K562 (cell line): Measurements from ENCODE around the gene MINK1. TPM values are rescaled to one million over a fixed set of nuclear protein-coding genes. Genes with fewer than 3 reads are reported as not detected.

Source experiments
- DEAF1 ChIP-seq: fragments of 450-650 bp; formaldehyde crosslinking; IDR thresholded peaks from 2 replicates; pipeline ENCODE4 v1.4.0; 2020; ENCODE audit warnings: mild to moderate bottlenecking, moderate library complexity
- EP300 ChIP-seq: IDR thresholded peaks from 2 replicates; pipeline ENCODE4 v1.6.1; 2012; ENCODE audit warnings: low read length, improper control_type of control experiment
- JUN ChIP-seq, 2 experiments: sonication (generic) in 1 of 2; formaldehyde crosslinking in 1 of 2; IDR thresholded peaks; 2 replicates each; pipeline versions ENCODE4 v1.6.1 to v1.8.0; 2012 to 2022; ENCODE audit warnings: borderline replicate concordance in 2 of 2, mild to moderate bottlenecking in 2 of 2, improper control_type of control experiment in 1 of 2, low read depth in 1 of 2, low read length in 1 of 2, missing genetic modification reagents in 1 of 2
- MNT ChIP-seq, 2 experiments: fragments of 450-650 bp; conservative IDR thresholded peaks; 2 replicates each; pipeline ENCODE4 v1.6.1; 2017; ENCODE audit warnings: mild to moderate bottlenecking in 2 of 2, moderate library complexity in 2 of 2
- PTTG1 ChIP-seq: fragments of 450-650 bp; IDR thresholded peaks from 2 replicates; pipeline ENCODE4 v1.6.1; 2016; ENCODE audit warnings: low read depth, mild to moderate bottlenecking, missing genetic modification characterization, missing compliant biosample characterization
- RAD21 ChIP-seq, 2 experiments: fragments of 250-450 bp in 1 of 2; fragments of 450-650 bp in 1 of 2; sonication (Bioruptor Pico) in 1 of 2; formaldehyde crosslinking in 1 of 2; IDR thresholded peaks in 1 of 2; conservative IDR thresholded peaks in 1 of 2; 2 replicates each; pipeline versions ENCODE4 v1.4.0 to v1.8.0; 2020 to 2022; ENCODE audit warnings: mild to moderate bottlenecking in 2 of 2, moderate library complexity in 1 of 2
- RB1 ChIP-seq: fragments of 450-650 bp; IDR thresholded peaks from 2 replicates; pipeline ENCODE4 v1.6.1; 2017; ENCODE audit warnings: low read depth, mild to moderate bottlenecking
- SMC3 ChIP-seq: conservative IDR thresholded peaks from 2 replicates; pipeline ENCODE4 v1.6.1; 2011; ENCODE audit warnings: low read depth, low read length, improper control_type of control experiment; ENCODE audit not compliant: insufficient read depth
- YBX1 ChIP-seq: fragments of 450-650 bp; IDR thresholded peaks from 2 replicates; pipeline ENCODE4 v1.7.1; 2016; ENCODE audit warnings: mild to moderate bottlenecking
- ZBTB40 ChIP-seq, 2 experiments: fragments of 450-650 bp in 1 of 2; sonication (generic) in 1 of 2; formaldehyde crosslinking in 1 of 2; IDR thresholded peaks; 2 replicates each; pipeline versions ENCODE4 v1.7.1 to v1.9.0; 2016 to 2022; ENCODE audit warnings: inconsistent platforms in 1 of 2, mild to moderate bottlenecking in 1 of 2, missing genetic modification reagents in 1 of 2
- ZEB2 ChIP-seq: fragments of 450-650 bp; IDR thresholded peaks from 2 replicates; pipeline ENCODE4 v1.6.1; 2016
- ZNF316 ChIP-seq: fragments of 450-650 bp; IDR thresholded peaks from 2 replicates; pipeline ENCODE4 v1.6.1; 2016
- ZNF561 ChIP-seq: fragments of 450-650 bp; formaldehyde crosslinking; conservative IDR thresholded peaks from 2 replicates; pipeline ENCODE4 v1.4.0; 2020; ENCODE audit warnings: mild to moderate bottlenecking, moderate library complexity
- polyA plus RNA-seq, 8 experiments: library from polyadenylated mRNA; depleted of rRNA in 4 of 8; stranded (reverse) in 5 of 8; unstranded in 3 of 8; fragments of >200 nt; fragmentation: Nextera tagmentation in 2 of 8; fragmentation: Illumina TruSeq in 1 of 8; extraction: Ambion mirVana in 2 of 8; extraction: Trizol in 1 of 8; gene quantifications; 2 replicates each; pipeline versions ENCODE4 v1.2.1 to v1.2.3, GENCODE V29; 2011 to 2014; ENCODE audit warnings: inconsistent platforms in 1 of 8, missing spikeins in 1 of 8
- total RNA-seq, 7 experiments: library from RNA; depleted of rRNA in 6 of 7; stranded (reverse); fragments of >200 nt in 6 of 7; fragmentation: Illumina TruSeq in 2 of 7; extraction: Trizol in 2 of 7; gene quantifications; 2 replicates each; pipeline versions ENCODE4 v1.2.1 to v1.2.3, GENCODE V29; 2011 to 2021; ENCODE audit warnings: low replicate concordance in 1 of 7

Gene MINK1
- total and polyA plus RNA-seq, 9 of the 15 experiments (the other 6 are each of a cell fraction or from before 2014, with no cell fraction given), result 0.11 to 54.2 (median 14.9) TPM

- TF ChIP-seq SMC3, result peak; percentile 73
- no peak for TF ChIP-seq PTTG1 (tag)
- 0 out of 4 replicates have a peak, but pooled peaks of 1 of the 2 experiments have one; percentile 31 for TF ChIP-seq MNT (conservative IDR thresholded peaks at IDR 0.05)
- peak; percentile 59 to 83 for TF ChIP-seq RAD21 (CRISPR knock-in tag; conservative IDR thresholded peaks at IDR 0.05 in 1 of 2, IDR thresholded peaks at IDR 0.05 in 1 of 2)
- TF ChIP-seq RB1, result 0 out of 2 replicates have a peak, but pooled peaks have one; percentile 11
- no peak for TF ChIP-seq EP300
- TF ChIP-seq YBX1, result no peak
- 0 out of 2 replicates have a peak, but pooled peaks have one; percentile 2 for TF ChIP-seq ZNF316
- TF ChIP-seq JUN (IDR thresholded peaks at IDR 0.05; ENCODE audit: borderline replicate concordance, low read depth, low read length), result no peak
- TF ChIP-seq JUN (CRISPR knock-in tag; IDR thresholded peaks at IDR 0.05; ENCODE audit: borderline replicate concordance), result no peak
- TF ChIP-seq ZNF561 (CRISPR knock-in tag), result no peak
- peak; percentile 86 for TF ChIP-seq ZEB2
- no peak for TF ChIP-seq ZBTB40 (IDR thresholded peaks at IDR 0.05)
- no peak for TF ChIP-seq ZBTB40 (CRISPR knock-in tag; IDR thresholded peaks at IDR 0.05)
- TF ChIP-seq DEAF1 (CRISPR knock-in tag), result 0 out of 2 replicates have a peak, but pooled peaks have one; percentile 21
Observed at GRCh38 chr17:4881761-4882555, 48.8 kb downstream of the MINK1 start (continued).
